ENCODE results near the gene OBSCN.
A peak's percentile ranks its signal among the peaks of the same experiment; 100 is the strongest.

The OBSCN gene

GRCh38 chr1:228378090-228378872 is 170.4 kb downstream of the OBSCN start:
- Histone ChIP-seq H3K9ac (ENCODE audit: low read depth, low read length) (no peak overlapping the region), H3K36me3 (ENCODE audit: control insufficient read depth, insufficient read depth, low read length) (no peaks in the 10 kb centered on the region), H3K27me3 (ENCODE audit: control insufficient read depth, insufficient read depth, low read length) (peaks cover 27% of the 10 kb centered on the region), H3K9me3 (ENCODE audit: control insufficient read depth, insufficient read depth, low read length) (no peaks in the 10 kb centered on the region), H3K4me3 (ENCODE audit: low read depth, low read length) (peak overlapping the region; percentile 49), H3K4me1 (ENCODE audit: control insufficient read depth, insufficient read depth, low read length) (no peaks in the 10 kb centered on the region)

DNA sequence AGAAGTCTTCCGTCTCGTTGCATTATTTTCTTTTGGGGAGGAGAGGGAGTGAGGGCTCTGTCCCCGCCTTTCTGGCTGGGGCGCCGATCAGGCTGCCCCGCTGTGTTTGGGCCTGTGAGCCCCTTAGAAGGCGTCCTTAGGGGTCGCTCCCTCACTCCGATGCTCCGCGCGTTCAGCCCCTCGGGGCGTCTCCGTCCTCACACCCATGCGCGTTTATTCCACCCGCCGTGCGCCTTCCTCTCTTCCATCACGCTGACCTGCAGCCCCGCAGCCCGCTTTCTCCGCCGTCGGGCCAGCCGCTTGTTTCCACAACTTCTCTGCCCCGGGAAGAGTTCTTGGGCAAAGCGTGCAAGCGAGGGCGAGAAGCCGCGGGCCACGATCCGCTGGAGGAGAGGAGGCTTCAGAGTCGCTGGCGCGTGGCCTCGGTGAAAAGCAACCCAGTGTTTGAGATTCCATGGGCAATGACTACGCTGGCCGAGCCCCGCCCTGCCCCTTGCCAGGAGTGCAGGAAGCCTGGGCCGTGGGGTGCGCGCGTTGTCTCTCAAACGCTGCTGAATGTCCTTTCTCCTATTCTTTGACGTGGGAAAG is 171.1 kb downstream of the OBSCN start:
- Histone ChIP-seq H3K4me1 (ENCODE audit: control insufficient read depth, insufficient read depth, low read length) (no peaks in the 10 kb centered on the region), H3K9ac (ENCODE audit: low read depth, low read length) (no peak overlapping the region), H3K4me3 (ENCODE audit: low read depth, low read length) (peak overlapping the region; percentile 49), H3K27me3 (ENCODE audit: control insufficient read depth, insufficient read depth, low read length) (peaks cover 27% of the 10 kb centered on the region), H3K36me3 (ENCODE audit: control insufficient read depth, insufficient read depth, low read length) (no peaks in the 10 kb centered on the region), H3K9me3 (ENCODE audit: control insufficient read depth, insufficient read depth, low read length) (no peaks in the 10 kb centered on the region)

GRCh38 chr1:228379666-228380065 is 171.8 kb downstream of the OBSCN start:
- Histone ChIP-seq H3K9ac (ENCODE audit: low read depth, low read length) (no peak overlapping the region), H3K27me3 (ENCODE audit: control insufficient read depth, insufficient read depth, low read length) (peaks cover 27% of the 10 kb centered on the region), H3K9me3 (ENCODE audit: control insufficient read depth, insufficient read depth, low read length) (no peaks in the 10 kb centered on the region), H3K4me3 (ENCODE audit: low read depth, low read length) (no peak overlapping the region), H3K36me3 (ENCODE audit: control insufficient read depth, insufficient read depth, low read length) (no peaks in the 10 kb centered on the region), H3K4me1 (ENCODE audit: control insufficient read depth, insufficient read depth, low read length) (no peaks in the 10 kb centered on the region)

- Histone ChIP-seq H3K9ac (ENCODE audit: low read depth, low read length) (no peak overlapping the region), H3K9me3 (ENCODE audit: control insufficient read depth, insufficient read depth, low read length) (no peaks in the 10 kb centered on the region), H3K4me1 (ENCODE audit: control insufficient read depth, insufficient read depth, low read length) (no peaks in the 10 kb centered on the region), H3K27me3 (ENCODE audit: control insufficient read depth, insufficient read depth, low read length) (peaks cover 27% of the 10 kb centered on the region), H3K36me3 (ENCODE audit: control insufficient read depth, insufficient read depth, low read length) (no peaks in the 10 kb centered on the region), H3K4me3 (ENCODE audit: low read depth, low read length) (no peak overlapping the region)
Observed at GRCh38 chr1:228381356-228381755, 173.5 kb downstream of the OBSCN start.

GRCh38 chr1:228383773-228384172 is 175.9 kb downstream of the OBSCN start:
- Histone ChIP-seq H3K36me3 (ENCODE audit: control insufficient read depth, insufficient read depth, low read length) (no peaks in the 10 kb centered on the region), H3K9ac (ENCODE audit: low read depth, low read length) (no peak overlapping the region)

GRCh38 chr1:228385232-228385631 is 177.4 kb downstream of the OBSCN start:
- Histone ChIP-seq H3K36me3 (ENCODE audit: control insufficient read depth, insufficient read depth, low read length) (no peaks in the 10 kb centered on the region), H3K4me1 (ENCODE audit: control insufficient read depth, insufficient read depth, low read length) (no peaks in the 10 kb centered on the region), H3K4me3 (ENCODE audit: low read depth, low read length) (no peak overlapping the region), H3K9ac (ENCODE audit: low read depth, low read length) (no peak overlapping the region), H3K27me3 (ENCODE audit: control insufficient read depth, insufficient read depth, low read length) (peaks cover 17% of the 10 kb centered on the region), H3K9me3 (ENCODE audit: control insufficient read depth, insufficient read depth, low read length) (no peaks in the 10 kb centered on the region)

More at GRCh38 chr1:228383773-228384172, 175.9 kb downstream of the OBSCN start:
- peaks cover 27% of the 10 kb centered on the region for H3K27me3 ChIP-seq (ENCODE audit: control insufficient read depth, insufficient read depth, low read length)
- H3K4me3 ChIP-seq (ENCODE audit: low read depth, low read length) = no peak overlapping the region
- H3K4me1 ChIP-seq (ENCODE audit: control insufficient read depth, insufficient read depth, low read length) = no peaks in the 10 kb centered on the region
- H3K9me3 ChIP-seq (ENCODE audit: control insufficient read depth, insufficient read depth, low read length) = no peaks in the 10 kb centered on the region

DNA sequence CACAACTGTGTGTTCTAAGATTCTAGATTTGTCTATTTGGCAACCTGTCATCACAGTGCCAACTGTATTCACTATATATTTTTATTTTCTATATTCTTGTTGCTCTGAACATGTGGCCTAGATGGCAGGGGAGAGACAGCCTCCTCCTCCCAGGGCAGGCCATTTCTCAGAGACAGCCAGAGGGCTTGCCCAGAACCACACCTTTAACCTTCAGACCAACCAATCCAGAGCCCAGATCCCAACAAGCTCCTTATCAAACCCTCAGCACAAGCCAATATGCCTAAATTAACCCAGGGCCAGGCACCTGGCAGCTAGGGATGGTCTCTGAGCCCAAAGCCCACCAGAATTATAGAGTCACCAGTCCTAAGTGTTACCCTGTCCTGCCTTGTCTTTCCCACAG is 179.5 kb downstream of the OBSCN start:
- no peaks in the 10 kb centered on the region for H3K36me3 ChIP-seq (ENCODE audit: control insufficient read depth, insufficient read depth, low read length)
- no peak overlapping the region for H3K4me3 ChIP-seq (ENCODE audit: low read depth, low read length)
- peaks cover 7% of the 10 kb centered on the region for H3K27me3 ChIP-seq (ENCODE audit: control insufficient read depth, insufficient read depth, low read length)
- no peak overlapping the region for H3K9ac ChIP-seq (ENCODE audit: low read depth, low read length)
- no peaks in the 10 kb centered on the region for H3K4me1 ChIP-seq (ENCODE audit: control insufficient read depth, insufficient read depth, low read length)
- no peaks in the 10 kb centered on the region for H3K9me3 ChIP-seq (ENCODE audit: control insufficient read depth, insufficient read depth, low read length)

- no peak overlapping the region for H3K9ac ChIP-seq (ENCODE audit: low read depth, low read length)
- no peak overlapping the region for H3K4me3 ChIP-seq (ENCODE audit: low read depth, low read length)
- H3K4me1 ChIP-seq (ENCODE audit: control insufficient read depth, insufficient read depth, low read length) = no peaks in the 10 kb centered on the region
- no peaks in the 10 kb centered on the region for H3K27me3 ChIP-seq (ENCODE audit: control insufficient read depth, insufficient read depth, low read length)
- H3K9me3 ChIP-seq (ENCODE audit: control insufficient read depth, insufficient read depth, low read length) = no peaks in the 10 kb centered on the region
- H3K36me3 ChIP-seq (ENCODE audit: control insufficient read depth, insufficient read depth, low read length) = no peaks in the 10 kb centered on the region
Observed at GRCh38 chr1:228390649-228391048, 182.8 kb downstream of the OBSCN start.

GRCh38 chr1:228391411-228392020 is 183.7 kb downstream of the OBSCN start:
- Histone ChIP-seq H3K9ac (ENCODE audit: low read depth, low read length) (no peak overlapping the region), H3K4me3 (ENCODE audit: low read depth, low read length) (no peak overlapping the region), H3K9me3 (ENCODE audit: control insufficient read depth, insufficient read depth, low read length) (no peaks in the 10 kb centered on the region), H3K36me3 (ENCODE audit: control insufficient read depth, insufficient read depth, low read length) (peaks cover 5% of the 10 kb centered on the region), H3K4me1 (ENCODE audit: control insufficient read depth, insufficient read depth, low read length) (no peaks in the 10 kb centered on the region), H3K27me3 (ENCODE audit: control insufficient read depth, insufficient read depth, low read length) (no peaks in the 10 kb centered on the region)

- H3K9ac ChIP-seq (ENCODE audit: low read depth, low read length) = no peak overlapping the region
- H3K36me3 ChIP-seq (ENCODE audit: control insufficient read depth, insufficient read depth, low read length) = peaks cover 5% of the 10 kb centered on the region
Observed at GRCh38 chr1:228392111-228392936, 184.5 kb downstream of the OBSCN start.

GRCh38 chr1:228393268-228393701 is 185.4 kb downstream of the OBSCN start:
- peaks cover 5% of the 10 kb centered on the region for H3K36me3 ChIP-seq (ENCODE audit: control insufficient read depth, insufficient read depth, low read length)
- H3K27me3 ChIP-seq (ENCODE audit: control insufficient read depth, insufficient read depth, low read length) = no peaks in the 10 kb centered on the region
- H3K9ac ChIP-seq (ENCODE audit: low read depth, low read length) = no peak overlapping the region
- H3K4me3 ChIP-seq (ENCODE audit: low read depth, low read length) = no peak overlapping the region
- no peaks in the 10 kb centered on the region for H3K4me1 ChIP-seq (ENCODE audit: control insufficient read depth, insufficient read depth, low read length)
- H3K9me3 ChIP-seq (ENCODE audit: control insufficient read depth, insufficient read depth, low read length) = no peaks in the 10 kb centered on the region

More at GRCh38 chr1:228392111-228392936, 184.5 kb downstream of the OBSCN start:
- Histone ChIP-seq H3K9me3 (ENCODE audit: control insufficient read depth, insufficient read depth, low read length) (no peaks in the 10 kb centered on the region), H3K4me3 (ENCODE audit: low read depth, low read length) (no peak overlapping the region), H3K4me1 (ENCODE audit: control insufficient read depth, insufficient read depth, low read length) (no peaks in the 10 kb centered on the region), H3K27me3 (ENCODE audit: control insufficient read depth, insufficient read depth, low read length) (no peaks in the 10 kb centered on the region)
